GM18498 (cell line): ENCODE measurements around the gene STEAP1.
"Not testable (repeated sequence)": the region's sequence is repeated elsewhere in the genome, so short reads cannot be mapped to it uniquely, and the experiment has no call there.

Experiments used
- ATAC-seq: cut with Tn5 transposase; IDR thresholded peaks from one replicate; pipeline ENCODE4 v1.9.1; 2021; ENCODE audit warnings: mild to moderate bottlenecking, moderate library complexity; ENCODE audit not compliant: unreplicated experiment

Gene STEAP1

DNA sequence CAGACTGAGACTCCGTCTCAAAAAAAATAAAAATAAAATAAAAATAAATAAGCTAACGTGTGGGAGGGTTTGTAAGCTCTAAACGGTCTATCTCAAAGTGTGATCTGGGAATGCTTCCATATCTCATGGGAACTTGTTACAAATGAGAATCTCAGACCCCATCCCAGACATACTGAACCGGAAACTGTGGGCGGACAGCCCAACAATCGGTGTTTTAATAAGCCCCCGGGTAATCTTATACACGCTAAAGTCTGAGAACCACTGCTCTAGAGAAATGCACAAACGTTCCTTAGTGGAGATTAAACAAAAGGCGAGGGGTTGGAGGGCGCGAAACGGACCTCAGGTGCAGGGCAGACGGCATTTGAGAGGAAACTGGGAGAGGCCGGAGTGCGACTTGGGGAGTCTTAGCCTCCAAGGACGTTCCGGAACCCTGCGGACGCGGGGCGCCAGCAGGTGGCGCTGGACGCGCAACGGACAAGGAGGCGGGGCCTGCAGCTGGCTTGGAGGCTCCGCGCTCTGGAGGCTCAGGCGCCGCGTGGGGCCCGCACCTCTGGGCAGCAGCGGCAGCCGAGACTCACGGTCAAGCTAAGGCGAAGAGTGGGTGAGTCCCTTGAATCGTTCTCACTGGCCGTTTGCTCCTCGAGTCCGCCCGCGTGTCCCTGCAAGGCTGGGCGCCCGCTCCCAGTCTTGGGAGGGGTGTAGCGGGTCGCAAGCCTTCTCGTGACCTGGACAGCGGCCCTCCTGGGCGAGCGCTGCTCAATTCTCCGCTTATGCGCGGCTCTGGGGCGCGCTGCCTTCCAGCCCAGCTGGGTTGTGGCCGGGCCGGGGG is at the start of gene STEAP1:
Gene STEAP1 (plus strand): TSS at position 527 of the 829 bp plus-strand sequence. CDS start 5,320 bp downstream, outside the sequence.
- peak; percentile 96 for ATAC-seq

DNA sequence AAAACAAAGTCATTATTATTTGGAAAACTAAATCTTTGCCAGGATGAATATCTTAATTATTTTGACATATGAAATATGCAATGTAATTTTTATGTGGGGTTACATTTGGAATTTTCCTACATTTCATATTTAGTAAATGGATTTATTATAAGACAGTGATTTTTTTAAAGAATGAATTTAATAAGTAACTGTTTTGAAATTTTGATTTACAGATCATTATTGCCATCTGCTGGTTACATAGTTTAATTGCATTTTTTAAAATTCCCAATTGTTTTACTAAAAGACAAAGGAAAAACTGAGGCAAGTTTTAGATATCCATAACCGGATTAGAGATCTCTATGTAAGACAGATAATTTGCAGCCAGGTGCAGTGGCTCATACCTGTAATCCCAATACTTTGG is 39.3 kb upstream of the STEAP1 start:
- ATAC-seq = not testable (repeated sequence)

DNA sequence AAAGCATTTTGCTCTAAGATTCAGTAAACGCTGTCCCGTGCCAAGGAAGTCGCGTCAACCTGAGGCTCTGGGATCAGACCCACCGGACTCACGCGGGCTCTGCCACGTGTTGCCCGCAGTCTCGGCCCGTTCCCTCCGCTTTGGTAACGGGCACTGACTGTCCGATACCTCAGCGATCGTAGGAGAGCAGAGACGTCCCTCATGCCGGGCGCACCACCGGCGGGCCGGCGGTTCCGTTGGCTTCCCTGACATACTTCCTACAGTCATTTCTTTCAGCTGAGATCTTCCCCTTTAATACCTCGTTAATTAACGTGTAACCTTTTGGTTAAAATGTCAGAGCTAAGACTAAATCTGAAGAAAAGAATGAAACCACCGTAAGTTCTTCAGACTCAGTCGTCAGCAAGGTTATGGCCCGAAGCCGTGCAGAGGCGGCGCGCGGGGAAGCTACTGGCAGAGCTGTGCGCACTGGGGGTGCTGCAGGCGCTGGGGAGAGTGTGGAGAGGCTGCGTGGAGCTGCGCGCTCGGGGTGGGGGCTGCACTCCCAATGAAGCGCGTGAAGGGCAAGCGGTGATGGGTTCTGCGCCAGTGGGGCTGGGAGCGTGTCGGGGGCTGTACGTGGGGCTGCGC is 35.6 kb upstream of the STEAP1 start:
- not testable (repeated sequence) for ATAC-seq

DNA sequence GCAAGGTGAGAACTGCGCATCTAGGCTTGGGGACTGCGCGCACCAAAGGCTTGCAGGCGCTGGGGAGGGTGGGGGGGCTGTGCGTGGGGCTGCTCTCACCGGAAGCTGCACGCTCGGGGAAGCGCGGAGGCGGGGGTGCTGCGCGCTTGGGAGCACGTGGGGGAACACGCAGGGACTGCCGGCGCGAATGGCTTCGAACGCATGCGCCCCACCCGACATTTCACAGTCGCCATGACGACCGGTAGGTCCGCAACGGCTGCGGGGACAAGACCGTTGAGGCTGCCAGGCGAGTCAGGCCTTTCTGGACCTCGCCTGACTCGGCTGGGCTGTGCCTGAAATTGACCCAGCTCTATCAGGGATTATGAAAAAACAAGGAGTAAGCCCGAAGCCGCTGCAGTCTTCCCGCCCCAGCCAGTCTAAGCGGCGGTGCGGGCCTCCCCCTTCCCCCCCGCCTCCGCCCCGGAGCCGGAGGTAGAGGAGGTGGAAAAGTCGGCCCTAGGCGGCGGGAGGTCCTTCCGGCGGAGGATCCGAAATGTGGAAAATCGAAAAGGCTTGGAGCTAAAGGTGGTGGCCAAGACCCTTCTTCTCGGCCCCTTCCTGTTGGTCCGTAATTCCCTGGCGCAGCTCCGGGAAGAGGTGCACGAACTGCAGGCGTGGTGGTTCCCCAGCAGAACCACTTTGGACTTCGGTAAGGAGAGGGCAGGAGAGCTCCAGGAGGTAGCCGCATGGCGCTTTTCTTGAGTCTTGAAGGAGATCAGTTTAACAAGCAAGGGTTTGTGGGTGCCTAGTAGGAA is 34.9 kb upstream of the STEAP1 start:
- no peak for ATAC-seq

DNA sequence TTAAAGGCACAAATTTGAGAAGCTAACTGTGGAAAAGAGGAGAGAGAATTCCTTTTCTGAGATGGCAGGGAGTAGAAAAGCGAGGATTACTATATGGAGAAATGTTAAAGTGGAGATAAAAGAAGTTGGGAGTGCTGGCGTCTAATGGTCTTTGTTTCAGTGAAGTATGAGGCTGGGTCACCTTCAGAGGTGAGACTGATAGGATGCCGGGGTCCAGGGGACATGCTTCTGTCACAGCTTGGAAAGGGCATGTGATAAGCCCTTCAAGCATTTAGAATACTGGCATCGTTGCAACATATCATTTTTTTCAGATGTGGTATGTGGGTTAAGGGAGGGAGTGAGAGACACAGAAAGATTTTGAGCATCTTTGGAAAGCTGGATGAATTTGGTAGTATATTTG is 34.1 kb upstream of the STEAP1 start:
- ATAC-seq = not testable (repeated sequence)

DNA sequence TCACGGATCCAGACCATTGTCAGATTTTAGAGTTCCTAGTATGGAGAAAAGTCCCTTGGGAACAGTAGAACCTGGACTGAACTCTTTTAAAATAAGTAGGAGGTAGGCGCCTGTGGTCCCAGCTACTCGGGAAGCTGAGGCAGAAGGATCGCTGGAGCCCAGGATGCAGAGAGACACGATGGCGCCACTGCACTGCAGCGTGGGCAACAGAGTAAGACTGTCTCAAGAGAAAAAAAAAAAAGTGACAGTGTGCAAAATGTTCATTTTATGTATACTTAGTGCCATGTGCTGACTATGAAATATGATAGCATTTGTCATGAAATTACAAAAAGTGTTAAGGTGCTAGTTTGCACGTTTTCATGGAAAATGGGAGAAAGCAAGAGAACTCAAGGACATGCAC is 22.5 kb upstream of the STEAP1 start:
- not testable (repeated sequence) for ATAC-seq

DNA sequence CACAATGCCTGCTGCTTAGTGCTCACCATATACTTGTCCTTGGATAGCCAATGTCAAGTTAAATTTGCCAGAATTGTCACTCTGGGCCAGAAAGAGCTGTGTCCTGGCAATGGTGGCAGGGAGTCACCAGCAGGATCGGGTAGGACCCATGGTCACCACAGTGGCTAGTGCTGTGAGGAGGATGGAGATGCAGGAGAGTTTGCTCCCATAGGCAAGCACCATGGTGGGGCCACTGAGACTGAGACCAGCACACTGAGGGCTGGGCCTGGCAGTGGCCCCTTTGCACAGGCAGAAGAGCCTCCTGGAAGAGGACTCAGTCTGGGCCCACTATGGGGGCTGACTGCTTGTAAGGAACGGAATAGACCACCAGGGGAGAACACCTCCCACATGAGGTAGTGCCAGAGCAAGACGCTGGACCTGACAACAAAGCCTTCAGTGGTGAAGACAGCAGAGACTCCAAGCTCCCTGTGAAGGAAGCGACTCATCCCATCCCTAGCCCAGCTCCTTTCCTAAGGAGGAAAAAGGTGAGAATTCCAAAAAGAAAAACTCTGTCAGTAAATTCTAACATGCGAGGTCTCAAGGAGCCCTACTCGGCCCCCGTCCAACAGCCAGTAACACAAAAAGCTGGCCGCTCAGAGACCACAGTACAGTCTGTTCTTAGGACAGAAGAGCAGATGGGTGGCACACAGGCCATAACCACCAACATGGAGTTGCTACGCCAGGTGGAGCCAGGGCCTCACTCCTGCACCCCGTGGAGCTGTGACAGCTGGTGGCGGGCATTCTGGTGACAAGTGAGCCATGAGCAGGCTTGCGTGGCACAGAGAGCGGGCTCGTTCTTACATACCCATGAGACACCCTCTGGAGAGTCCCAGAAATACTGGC is 6.9 kb upstream of the STEAP1 start:
- ATAC-seq = not testable (repeated sequence)

DNA sequence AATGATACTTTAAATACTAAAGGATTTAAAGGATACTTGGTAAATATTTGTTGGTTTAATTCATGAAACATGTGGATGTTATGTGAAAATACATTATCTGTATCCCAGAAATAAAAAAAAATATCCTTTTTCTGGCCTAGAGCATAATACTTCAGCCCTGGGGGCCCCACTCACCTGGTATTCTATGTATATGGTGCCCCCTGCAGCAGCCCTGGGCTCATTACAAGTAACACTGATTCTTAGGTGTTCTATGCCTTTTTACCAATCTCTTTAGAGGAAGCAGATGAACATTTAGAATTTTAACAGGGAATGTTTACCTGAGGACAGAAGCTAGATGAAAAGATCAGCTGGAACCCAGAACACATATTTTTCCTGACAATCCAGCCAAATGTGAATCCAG is 4.8 kb upstream of the STEAP1 start:
- ATAC-seq = peak; percentile 29

DNA sequence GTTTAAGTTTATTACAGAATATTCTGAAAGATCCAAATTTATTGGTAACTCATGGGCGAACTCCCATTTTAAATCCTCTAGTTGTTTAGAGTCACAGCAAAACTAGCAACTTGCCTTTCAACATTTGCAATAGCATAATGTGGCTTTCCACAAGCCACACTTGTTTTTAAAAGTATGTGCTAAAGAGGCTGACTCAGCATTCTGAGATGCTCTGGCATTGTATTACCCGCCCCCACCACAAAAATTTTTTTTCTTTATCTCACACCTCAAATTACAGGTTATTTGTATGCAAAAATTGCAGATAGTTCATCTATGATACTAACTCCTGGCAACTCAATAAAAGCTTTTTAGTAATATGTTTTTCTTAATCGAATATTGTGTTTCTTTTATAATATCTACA is 2.4 kb upstream of the STEAP1 start:
- ATAC-seq = not testable (repeated sequence)

DNA sequence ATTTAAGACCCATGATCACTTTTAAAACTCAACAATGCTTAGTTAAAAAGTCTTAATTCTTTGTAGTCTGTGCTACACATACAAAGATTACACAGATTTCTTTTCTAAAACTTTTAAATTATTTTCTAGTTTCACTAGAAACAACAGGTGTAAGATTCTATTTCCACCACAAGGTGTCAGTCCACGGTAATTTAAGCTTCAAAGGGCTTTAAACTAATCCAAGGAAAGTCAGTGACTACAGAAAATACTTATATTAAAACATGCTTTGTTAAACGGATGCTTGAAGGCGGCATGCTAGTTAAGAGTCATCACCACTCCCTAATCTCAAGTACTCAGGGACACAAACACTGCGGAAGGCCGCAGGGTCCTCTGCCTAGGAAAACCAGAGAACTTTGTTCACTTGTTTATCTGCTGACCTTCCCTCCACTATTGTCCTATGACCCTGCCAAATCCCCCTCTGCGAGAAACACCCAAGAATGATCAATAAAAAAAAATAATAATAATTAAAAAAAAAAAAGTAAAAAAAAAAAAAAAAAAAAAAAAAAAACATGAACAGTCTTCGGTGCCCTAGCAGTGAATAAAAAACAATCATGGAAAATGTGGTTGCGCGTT is 1.5 kb upstream of the STEAP1 start:
- peak; percentile 23 for ATAC-seq

DNA sequence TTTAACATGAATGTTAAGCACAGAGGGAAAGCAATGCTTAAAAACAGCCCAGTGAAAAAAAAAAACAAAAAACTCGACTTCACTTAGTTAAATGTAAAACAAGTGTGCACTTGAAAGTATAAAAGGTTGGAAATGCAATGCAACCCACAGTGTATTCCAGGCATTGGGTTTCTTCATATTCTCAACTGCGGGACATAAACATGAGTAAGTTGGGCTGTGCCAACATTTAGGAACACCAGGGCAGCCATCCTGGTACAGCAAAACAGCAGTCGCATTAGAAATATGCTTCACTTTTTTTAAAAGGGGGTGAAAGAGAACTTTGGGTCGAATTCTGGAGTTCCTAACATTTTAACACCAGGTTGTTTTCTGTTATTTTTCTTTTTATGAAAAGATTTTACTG is 937 bp downstream of the STEAP1 start:
- no peak for ATAC-seq

DNA sequence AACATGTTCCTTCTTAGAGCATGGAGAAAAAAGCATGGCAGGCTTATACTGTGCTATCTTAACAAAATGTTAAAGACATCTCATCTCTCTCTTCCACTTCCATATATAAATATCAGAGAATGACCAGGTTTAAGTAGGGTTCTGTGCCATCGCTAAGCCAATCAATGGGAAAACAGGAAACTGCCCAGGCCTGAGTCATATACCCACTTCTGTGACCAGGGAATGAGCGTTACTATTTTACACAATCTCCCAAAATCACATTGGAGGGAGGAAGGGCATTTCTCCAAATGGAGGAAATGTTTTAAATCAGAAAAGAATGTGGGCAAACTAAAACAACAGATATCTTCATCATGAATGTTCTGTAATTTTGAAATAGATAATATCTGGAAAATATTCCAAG is 3.1 kb downstream of the STEAP1 start:
- not testable (repeated sequence) for ATAC-seq

DNA sequence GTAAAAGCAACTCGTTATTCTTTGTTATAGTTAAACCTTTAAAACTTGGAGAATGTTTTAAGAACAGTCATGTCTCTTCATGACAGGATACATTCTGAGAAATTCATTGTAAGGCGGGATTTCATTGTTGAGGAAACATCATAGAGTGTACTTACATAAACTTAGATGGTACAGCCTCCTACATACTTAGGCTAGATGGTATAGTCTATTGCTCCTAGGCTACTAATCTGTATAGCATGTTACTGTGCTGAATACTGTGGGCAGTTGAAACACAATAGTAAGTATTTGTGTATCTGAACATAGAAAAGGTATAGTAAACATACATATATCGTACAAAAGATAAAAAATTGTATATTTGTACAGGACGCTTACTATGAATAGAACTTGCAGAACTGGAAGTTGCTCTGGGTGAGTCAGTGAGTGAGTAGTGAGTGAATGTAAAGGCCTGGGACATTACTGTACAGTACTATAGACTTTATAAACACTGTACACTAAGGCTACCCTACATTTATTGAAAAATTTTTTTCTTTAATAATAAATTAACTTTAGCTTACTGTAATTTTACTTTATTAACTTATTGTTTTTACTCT is 3.6 kb downstream of the STEAP1 start:
- ATAC-seq = not testable (repeated sequence)

DNA sequence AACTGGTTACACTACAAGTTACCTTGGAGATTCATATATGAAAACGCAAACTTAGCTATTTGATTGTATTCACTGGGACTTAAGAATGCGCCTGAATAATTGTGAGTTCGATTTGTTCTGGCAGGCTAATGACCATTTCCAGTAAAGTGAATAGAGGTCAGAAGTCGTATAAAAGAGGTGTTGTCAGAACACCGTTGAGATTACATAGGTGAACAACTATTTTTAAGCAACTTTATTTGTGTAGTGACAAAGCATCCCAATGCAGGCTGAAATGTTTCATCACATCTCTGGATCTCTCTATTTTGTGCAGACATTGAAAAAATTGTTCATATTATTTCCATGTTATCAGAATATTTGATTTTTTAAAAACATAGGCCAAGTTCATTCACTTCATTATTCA is 9.3 kb downstream of the STEAP1 start:
- no peak for ATAC-seq

DNA sequence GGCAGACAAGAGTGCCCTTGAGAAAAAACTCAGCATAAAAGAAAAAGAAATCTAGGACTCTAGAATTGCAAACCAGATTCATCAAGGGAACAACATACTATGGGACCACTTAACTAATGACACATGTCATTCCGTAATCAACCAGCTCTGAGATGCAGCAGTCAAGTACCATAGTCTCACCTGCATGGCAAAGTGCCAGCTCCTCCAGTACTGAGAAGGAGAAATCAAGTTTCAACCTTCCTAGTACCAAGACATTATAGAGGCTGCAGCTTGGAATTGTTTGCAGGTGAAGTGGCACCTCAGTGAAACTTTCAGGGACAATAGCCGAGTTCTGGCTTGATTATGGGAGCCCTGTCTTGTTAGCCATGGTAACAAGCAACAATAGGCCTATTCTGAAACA is 11.5 kb downstream of the STEAP1 start:
- ATAC-seq = no peak

DNA sequence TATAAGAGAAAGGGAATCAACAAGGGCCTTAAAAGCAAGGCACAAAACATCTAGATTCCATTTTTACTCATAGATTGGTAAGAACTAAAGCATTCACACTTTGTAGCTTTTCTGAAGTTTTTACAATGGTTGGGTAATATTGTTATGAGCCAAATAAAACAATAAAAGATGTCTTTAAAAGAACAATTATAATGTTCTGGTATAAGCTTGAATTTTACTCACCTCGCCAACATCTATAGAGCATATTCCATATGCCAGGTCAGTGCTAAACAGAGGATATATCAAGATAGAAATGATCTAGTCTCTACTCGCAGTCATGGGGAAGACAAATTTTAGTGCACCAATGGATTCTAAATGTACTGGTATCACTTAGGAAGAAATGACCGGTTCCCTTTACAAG is 11.9 kb downstream of the STEAP1 start:
- ATAC-seq = no peak

DNA sequence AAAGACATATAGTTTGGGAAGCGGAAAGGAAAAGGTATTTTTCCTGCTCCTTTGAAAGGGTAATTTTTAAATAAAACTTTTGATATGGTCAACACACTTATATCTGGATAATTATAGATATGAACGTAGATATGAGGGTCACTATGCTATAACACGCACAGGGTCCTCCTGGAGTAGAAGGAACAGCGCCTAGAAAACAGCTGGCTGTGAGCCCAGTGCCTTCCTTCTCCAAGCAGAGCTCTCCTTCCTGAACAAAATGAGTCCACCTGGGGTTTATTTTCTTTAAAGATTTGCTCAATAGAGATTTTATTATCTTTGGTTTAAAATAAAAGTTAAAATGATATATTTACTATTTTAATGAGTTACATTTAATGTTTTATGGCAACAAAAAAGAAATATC is 13.1 kb downstream of the STEAP1 start:
- ATAC-seq = no peak

DNA sequence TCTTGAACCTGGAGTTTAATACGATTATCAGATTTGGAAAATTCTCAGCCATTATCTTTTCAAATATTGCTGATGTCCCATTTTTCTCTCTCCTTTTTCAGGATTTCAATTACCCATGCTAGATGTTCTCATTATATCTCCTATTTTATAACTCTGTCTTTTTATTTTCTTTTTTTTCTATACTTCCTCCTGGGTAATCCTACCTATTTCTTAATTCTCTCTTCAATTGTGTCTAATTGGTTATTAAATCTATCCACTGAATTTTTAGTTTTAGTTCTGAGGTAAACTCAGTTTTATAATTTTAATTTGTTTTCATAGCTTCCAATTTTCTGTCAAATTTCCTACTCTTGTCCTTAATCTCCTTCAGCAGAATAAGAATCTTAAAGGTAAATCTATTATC is 15.6 kb downstream of the STEAP1 start:
- no peak for ATAC-seq

DNA sequence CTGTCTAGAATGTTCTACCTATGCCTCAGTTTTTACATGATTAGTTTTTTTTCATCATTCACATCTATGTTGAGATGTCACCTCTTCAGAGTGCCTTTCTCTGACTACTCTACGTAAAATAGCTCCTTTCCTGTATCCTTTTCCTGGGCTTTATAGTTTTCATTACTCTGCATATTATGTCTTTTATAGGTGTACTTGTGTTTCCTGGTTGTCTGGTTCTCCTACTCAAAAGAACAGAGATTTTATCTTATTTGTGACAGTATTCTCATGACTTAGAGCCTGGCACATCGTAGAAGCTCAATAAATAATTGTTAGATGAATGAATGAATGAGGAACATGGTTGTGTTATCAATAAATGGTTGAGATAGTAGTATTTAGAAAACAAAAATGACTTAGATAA is 17.9 kb downstream of the STEAP1 start:
- ATAC-seq = no peak

DNA sequence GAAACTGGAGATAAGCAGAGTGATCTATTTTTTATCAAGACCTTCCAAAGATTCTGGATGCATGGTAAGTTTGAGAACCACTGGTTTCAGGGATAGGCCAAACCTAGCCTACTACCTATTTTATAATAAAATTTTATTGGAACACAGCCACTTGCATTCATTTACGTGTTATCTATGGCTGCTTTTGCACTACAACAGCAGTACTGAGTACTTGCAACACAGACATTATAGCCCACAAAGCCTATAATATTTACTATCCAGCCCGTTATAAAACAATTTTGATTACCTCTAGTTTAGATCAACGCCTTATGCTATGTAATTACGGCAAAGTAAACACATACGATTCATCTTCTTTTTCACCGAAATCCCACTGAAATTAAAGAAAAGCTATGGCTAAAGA is 18.4 kb downstream of the STEAP1 start:
- ATAC-seq = no peak
